Dendritic cell treated with granulocyte-macrophage colony-stimulating factor and Interleukin-4, amounts not matched to agents 40 ng/mL and 50 ng/mL, for 4 days (primary cell): ENCODE data around the gene TRAF1.

Experiments
- H3K27ac Mint-ChIP-seq: one replicate; pipeline ENCODE4 v1.8.0; 2022; ENCODE audit warnings: mild to moderate bottlenecking, mixed read lengths
- H3K27me3 Mint-ChIP-seq: one replicate; pipeline ENCODE4 v1.8.0; 2022; ENCODE audit warnings: mild to moderate bottlenecking, mixed read lengths
- H3K36me3 Mint-ChIP-seq: one replicate; pipeline ENCODE4 v1.8.0; 2022; ENCODE audit warnings: low read depth, mixed read lengths
- H3K4me1 Mint-ChIP-seq: one replicate; pipeline ENCODE4 v1.8.0; 2022; ENCODE audit warnings: low read depth, mixed read lengths
- H3K4me3 Mint-ChIP-seq: one replicate; pipeline ENCODE4 v1.8.0; 2022; ENCODE audit warnings: mild to moderate bottlenecking, moderate library complexity, mixed read lengths
- H3K9me3 Mint-ChIP-seq: one replicate; pipeline ENCODE4 v1.8.0; 2022; ENCODE audit warnings: mixed read lengths
- intact Hi-C: fragments of 100-400 bp; cut with micrococcal nuclease; formaldehyde crosslinking; loops from one replicate; pipeline ENCODE4 v1.15.0; 2022

The TRAF1 gene

GRCh38 chr9:120934281-120934680, 7.7 kb upstream of the TRAF1 start:
- Mint-ChIP-seq H3K4me3 (no peak overlapping the region), H3K4me1 (peaks cover 62% of the 10 kb centered on the region), H3K27me3 (no peaks in the 10 kb centered on the region), H3K27ac (peak overlapping the region; percentile 85), H3K9me3 (no peaks in the 10 kb centered on the region), H3K36me3 (no peaks in the 10 kb centered on the region)
- intact Hi-C loops, result loop anchor here (2.0 kb wide), 1 partner anchor 65 kb away; no protein-coding TSS in a partner anchor

- no peak overlapping the region for H3K4me3 Mint-ChIP-seq
- no peaks in the 10 kb centered on the region for H3K9me3 Mint-ChIP-seq
- peaks cover 2% of the 10 kb centered on the region for H3K36me3 Mint-ChIP-seq
- peaks cover 63% of the 10 kb centered on the region for H3K4me1 Mint-ChIP-seq
- peak overlapping the region; percentile 85 for H3K27ac Mint-ChIP-seq
- intact Hi-C loops, result loop anchor here (2.0 kb wide), 1 partner anchor 65 kb away; no protein-coding TSS in a partner anchor
- H3K27me3 Mint-ChIP-seq, result no peaks in the 10 kb centered on the region
Observed at GRCh38 chr9:120933310-120934055, 6.9 kb upstream of the TRAF1 start.

- Mint-ChIP-seq H3K4me3 (no peak overlapping the region), H3K9me3 (no peaks in the 10 kb centered on the region), H3K27ac (peak overlapping the region; percentile 77), H3K4me1 (peaks cover 76% of the 10 kb centered on the region), H3K36me3 (peaks cover 6% of the 10 kb centered on the region), H3K27me3 (no peaks in the 10 kb centered on the region)
- intact Hi-C loops, result no loop called here
Observed at GRCh38 chr9:120932086-120932823, 5.7 kb upstream of the TRAF1 start.

- Mint-ChIP-seq H3K4me3 (peak overlapping the region; percentile 54), H3K27ac (peak overlapping the region; percentile 77), H3K36me3 (peaks cover 6% of the 10 kb centered on the region), H3K4me1 (peaks cover 81% of the 10 kb centered on the region), H3K27me3 (no peaks in the 10 kb centered on the region), H3K9me3 (no peaks in the 10 kb centered on the region)
- intact Hi-C loops, result no loop called here
Observed at GRCh38 chr9:120931231-120932085, 4.9 kb upstream of the TRAF1 start.

GRCh38 chr9:120929229-120929791, 2.7 kb upstream of the TRAF1 start:
- Mint-ChIP-seq H3K27ac (peak overlapping the region; percentile 77), H3K9me3 (no peaks in the 10 kb centered on the region), H3K4me3 (peak overlapping the region; percentile 59), H3K4me1 (peaks cover 81% of the 10 kb centered on the region), H3K36me3 (peaks cover 9% of the 10 kb centered on the region), H3K27me3 (no peaks in the 10 kb centered on the region)
- intact Hi-C loops, result loop anchor here (2.0 kb wide), 1 partner anchor 53 kb away; the partner anchor contains the start of gene PHF19

- intact Hi-C loops, result loop anchor here (2.0 kb wide), 1 partner anchor 52 kb away; the partner anchor contains the start of gene PHF19
- no peaks in the 10 kb centered on the region for H3K9me3 Mint-ChIP-seq
- peak overlapping the region; percentile 77 for H3K27ac Mint-ChIP-seq
- H3K4me3 Mint-ChIP-seq, result peak overlapping the region; percentile 75
- peaks cover 16% of the 10 kb centered on the region for H3K36me3 Mint-ChIP-seq
- H3K27me3 Mint-ChIP-seq, result no peaks in the 10 kb centered on the region
- peaks cover 81% of the 10 kb centered on the region for H3K4me1 Mint-ChIP-seq
Observed at GRCh38 chr9:120928483-120929228, 2.1 kb upstream of the TRAF1 start.

- no peaks in the 10 kb centered on the region for H3K9me3 Mint-ChIP-seq
- peak overlapping the region; percentile 77 for H3K27ac Mint-ChIP-seq
- H3K4me3 Mint-ChIP-seq, result peak overlapping the region; percentile 75
- H3K27me3 Mint-ChIP-seq, result no peaks in the 10 kb centered on the region
- peaks cover 79% of the 10 kb centered on the region for H3K4me1 Mint-ChIP-seq
- peaks cover 19% of the 10 kb centered on the region for H3K36me3 Mint-ChIP-seq
- intact Hi-C loops, result loop anchor here (2.0 kb wide), 1 partner anchor 51 kb away; the partner anchor contains the start of gene PHF19
Observed at GRCh38 chr9:120928015-120928482, 1.5 kb upstream of the TRAF1 start.

- H3K4me3 Mint-ChIP-seq, result no peak overlapping the region
- no peaks in the 10 kb centered on the region for H3K27me3 Mint-ChIP-seq
- intact Hi-C loops, result loop anchor here (2.0 kb wide), 1 partner anchor 51 kb away; the partner anchor contains the start of gene PHF19
- no peaks in the 10 kb centered on the region for H3K9me3 Mint-ChIP-seq
- H3K4me1 Mint-ChIP-seq, result peaks cover 78% of the 10 kb centered on the region
- peak overlapping the region; percentile 77 for H3K27ac Mint-ChIP-seq
- peaks cover 19% of the 10 kb centered on the region for H3K36me3 Mint-ChIP-seq
Observed at GRCh38 chr9:120927269-120928014, 846 bp upstream of the TRAF1 start.

- H3K27ac Mint-ChIP-seq, result peak overlapping the region; percentile 77
- no peaks in the 10 kb centered on the region for H3K27me3 Mint-ChIP-seq
- H3K4me3 Mint-ChIP-seq, result peak overlapping the region; percentile 48
- H3K36me3 Mint-ChIP-seq, result peaks cover 25% of the 10 kb centered on the region
- H3K9me3 Mint-ChIP-seq, result no peaks in the 10 kb centered on the region
- intact Hi-C loops, result no loop called here
- H3K4me1 Mint-ChIP-seq, result peaks cover 77% of the 10 kb centered on the region
Observed at GRCh38 chr9:120925535-120926396, 830 bp downstream of the TRAF1 start.

- peak overlapping the region; percentile 59 for H3K27ac Mint-ChIP-seq
- H3K9me3 Mint-ChIP-seq, result no peaks in the 10 kb centered on the region
- H3K36me3 Mint-ChIP-seq, result peaks cover 25% of the 10 kb centered on the region
- intact Hi-C loops, result no loop called here
- no peaks in the 10 kb centered on the region for H3K27me3 Mint-ChIP-seq
- peaks cover 78% of the 10 kb centered on the region for H3K4me1 Mint-ChIP-seq
- peak overlapping the region; percentile 30 for H3K4me3 Mint-ChIP-seq
Observed at GRCh38 chr9:120924698-120925534, 1.7 kb downstream of the TRAF1 start.
